ENCODE results near the gene ADGRA3. TPM values are rescaled to one million over a fixed set of nuclear protein-coding genes. Genes with fewer than 3 reads are reported as not detected.

Gene ADGRA3
- total RNA-seq, 6 experiments from 2014 or later = 25.0 to 146 (median 60.2) TPM

DNA sequence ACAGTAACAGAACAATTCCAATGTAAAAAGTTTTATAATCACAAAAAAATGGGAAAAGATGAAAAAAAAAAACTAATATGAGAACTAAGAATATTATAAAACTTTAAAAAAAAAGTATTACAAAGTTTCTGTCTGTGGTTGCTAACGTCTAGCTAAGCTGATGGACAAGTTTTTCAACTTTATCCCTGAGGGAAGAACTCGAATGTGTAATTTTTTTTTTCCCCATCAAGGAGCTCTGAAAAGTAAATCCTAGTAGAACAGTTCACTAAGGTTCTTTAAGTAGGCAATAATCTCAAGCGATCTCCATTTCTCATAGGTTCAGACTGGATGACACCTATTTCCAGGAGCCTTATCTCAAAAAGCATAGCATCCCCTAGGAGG, 14.2 kb downstream of the ADGRA3 start:
- ATAC-seq (no peak), DNase-seq (no peak)
- intact Hi-C loops (cut with DNase I) = no loop called here
- TF ChIP-seq POLR2A (IDR thresholded peaks at IDR 0.05) = no peak
- TF ChIP-seq, protein P1, sequence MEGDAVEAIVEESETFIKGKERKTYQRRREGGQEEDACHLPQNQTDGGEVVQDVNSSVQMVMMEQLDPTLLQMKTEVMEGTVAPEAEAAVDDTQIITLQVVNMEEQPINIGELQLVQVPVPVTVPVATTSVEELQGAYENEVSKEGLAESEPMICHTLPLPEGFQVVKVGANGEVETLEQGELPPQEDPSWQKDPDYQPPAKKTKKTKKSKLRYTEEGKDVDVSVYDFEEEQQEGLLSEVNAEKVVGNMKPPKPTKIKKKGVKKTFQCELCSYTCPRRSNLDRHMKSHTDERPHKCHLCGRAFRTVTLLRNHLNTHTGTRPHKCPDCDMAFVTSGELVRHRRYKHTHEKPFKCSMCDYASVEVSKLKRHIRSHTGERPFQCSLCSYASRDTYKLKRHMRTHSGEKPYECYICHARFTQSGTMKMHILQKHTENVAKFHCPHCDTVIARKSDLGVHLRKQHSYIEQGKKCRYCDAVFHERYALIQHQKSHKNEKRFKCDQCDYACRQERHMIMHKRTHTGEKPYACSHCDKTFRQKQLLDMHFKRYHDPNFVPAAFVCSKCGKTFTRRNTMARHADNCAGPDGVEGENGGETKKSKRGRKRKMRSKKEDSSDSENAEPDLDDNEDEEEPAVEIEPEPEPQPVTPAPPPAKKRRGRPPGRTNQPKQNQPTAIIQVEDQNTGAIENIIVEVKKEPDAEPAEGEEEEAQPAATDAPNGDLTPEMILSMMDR (IDR thresholded peaks at IDR 0.05) = no peak
- no peaks in the 10 kb centered on the region for H3K9me3 ChIP-seq
- no peak overlapping the region for H3K4me3 ChIP-seq
- H3K27ac ChIP-seq = no peak overlapping the region
- no peaks in the 10 kb centered on the region for H3K27me3 ChIP-seq
- H3K4me1 ChIP-seq = peaks cover 0 to 30% (median 13%) of the 10 kb centered on the region in 4 donors
- whole genome bisulfite sequencing (ENCODE audit: insufficient coverage, low coverage, low lambda C conversion rate, missing lambda C conversion rate) = 52% methylated on average over 3 of the region's 3 CpGs
- H3K36me3 ChIP-seq = no peaks in the 10 kb centered on the region

DNA sequence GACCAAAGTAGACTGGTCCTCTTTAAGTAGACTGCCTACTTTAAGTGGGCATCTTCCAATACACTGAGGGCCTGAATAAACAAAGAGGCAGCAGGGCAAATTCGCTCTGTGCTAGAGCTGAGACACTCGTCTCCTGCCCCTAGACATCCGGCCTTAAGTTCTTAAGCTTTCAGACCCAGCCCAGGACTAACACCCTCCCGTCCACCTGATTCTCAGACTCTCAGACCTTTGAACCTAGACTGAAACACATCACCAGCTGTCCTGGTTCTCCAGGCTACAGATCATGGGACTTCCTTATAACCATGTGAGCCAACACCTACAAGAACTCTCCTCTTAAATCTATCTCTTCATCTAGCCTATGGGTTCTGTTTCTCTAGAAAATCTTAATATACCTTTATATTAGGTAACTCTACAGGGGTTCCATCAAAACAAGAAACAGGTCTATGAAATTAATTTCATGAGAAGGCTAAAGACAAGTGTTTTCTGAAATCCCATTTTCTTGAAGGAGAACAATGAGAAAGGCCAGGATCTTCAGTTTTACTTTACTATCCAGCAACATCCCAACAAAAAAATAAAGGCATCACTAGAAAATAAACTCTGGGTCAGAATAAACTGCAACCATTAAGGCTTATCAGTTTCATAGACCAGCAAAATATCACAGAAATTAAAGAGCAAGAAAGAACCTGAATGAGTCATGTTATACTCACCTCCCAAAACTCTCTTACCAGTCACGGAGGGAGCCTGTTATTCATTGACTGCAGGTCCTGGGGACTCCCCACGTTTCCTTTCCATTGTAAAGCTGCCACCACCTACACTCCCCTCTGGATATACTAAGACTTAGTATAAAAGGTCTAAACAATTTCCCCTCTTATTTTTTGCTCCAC, 14.8 kb downstream of the ADGRA3 start:
- H3K4me3 ChIP-seq = no peak overlapping the region
- intact Hi-C loops (cut with DNase I) = no loop called here
- TF ChIP-seq, protein P1 (IDR thresholded peaks at IDR 0.05) = no peak
- no peak for TF ChIP-seq POLR2A (IDR thresholded peaks at IDR 0.05)
- no peaks in the 10 kb centered on the region for H3K9me3 ChIP-seq
- no peaks in the 10 kb centered on the region for H3K36me3 ChIP-seq
- peaks cover 0 to 23% (median 10%) of the 10 kb centered on the region in 4 donors for H3K4me1 ChIP-seq
- WGBS (ENCODE audit: insufficient coverage, low coverage, low lambda C conversion rate, missing lambda C conversion rate) = 31% methylated on average over 4 of the region's 6 CpGs
- DNase-seq (no peak), ATAC-seq (peak; percentile 74 to 83 (median 82))
- no peaks in the 10 kb centered on the region for H3K27me3 ChIP-seq
- H3K27ac ChIP-seq = peak overlapping the region; percentile 42 to 73 (median 56)

DNA sequence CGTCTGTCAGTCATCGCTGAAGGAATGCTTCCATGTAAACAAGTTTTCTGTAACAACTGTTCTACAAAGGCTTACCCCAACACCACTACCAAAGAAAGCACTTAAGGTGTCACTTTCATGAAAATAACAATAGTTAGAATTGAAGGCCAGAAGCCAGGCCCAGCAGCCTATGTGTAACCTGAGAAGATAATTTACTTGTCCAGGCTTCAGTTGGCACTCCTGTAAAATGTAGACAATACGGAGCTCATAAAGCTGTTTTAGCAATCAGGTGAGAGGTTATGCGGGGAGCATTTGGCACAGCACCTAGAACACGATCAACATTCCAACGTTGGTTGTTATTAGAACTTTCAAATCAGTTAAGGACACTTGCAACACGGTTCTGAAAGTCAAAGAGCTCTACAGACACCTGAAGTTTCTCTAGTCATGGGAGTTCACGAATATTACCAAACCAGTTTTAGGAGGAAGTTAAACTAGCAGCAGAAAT, 15.7 kb downstream of the ADGRA3 start:
- TF ChIP-seq POLR2A (IDR thresholded peaks at IDR 0.05) = no peak
- TF ChIP-seq, protein P1 (IDR thresholded peaks at IDR 0.05) = no peak
- WGBS (ENCODE audit: insufficient coverage, low coverage, low lambda C conversion rate, missing lambda C conversion rate) = 38% methylated on average over 8 of the region's 8 CpGs
- no peak overlapping the region for H3K4me3 ChIP-seq
- ATAC-seq = peak; percentile 71 to 85 (median 83)
- no peaks in the 10 kb centered on the region for H3K9me3 ChIP-seq
- H3K4me1 ChIP-seq = peaks cover 0 to 18% (median 9%) of the 10 kb centered on the region in 4 donors
- DNase-seq = peak in 1 of 3 donors; percentile 62
- intact Hi-C loops (cut with DNase I) = no loop called here
- no peaks in the 10 kb centered on the region for H3K27me3 ChIP-seq
- peak overlapping the region; percentile 42 to 73 (median 56) for H3K27ac ChIP-seq
- H3K36me3 ChIP-seq = no peaks in the 10 kb centered on the region

DNA sequence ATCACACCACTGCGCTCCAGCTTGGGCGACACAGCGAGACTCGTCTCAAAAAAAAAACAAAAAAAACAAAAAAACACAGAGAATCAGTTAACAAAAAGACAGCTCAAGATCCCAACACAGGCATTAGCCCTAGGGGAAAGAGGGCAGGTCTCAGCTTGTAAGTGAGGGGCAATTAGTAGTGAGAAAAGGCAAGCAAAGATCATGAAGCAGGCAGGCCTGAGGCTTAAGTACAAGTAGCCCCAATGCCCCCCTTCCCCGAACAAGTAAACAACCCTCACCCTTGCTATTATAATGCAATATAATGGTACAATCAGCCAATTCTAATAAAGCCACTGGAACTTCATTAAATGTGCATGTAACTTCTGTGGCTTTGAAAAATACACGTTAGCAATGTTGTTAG, 17.0 kb downstream of the ADGRA3 start:
- H3K9me3 ChIP-seq = no peaks in the 10 kb centered on the region
- peaks cover 0 to 18% (median 7%) of the 10 kb centered on the region in 4 donors for H3K4me1 ChIP-seq
- DNase-seq (no peak), ATAC-seq (no peak)
- 84% methylated on average over 6 of the region's 6 CpGs for WGBS (ENCODE audit: insufficient coverage, low coverage, low lambda C conversion rate, missing lambda C conversion rate)
- H3K36me3 ChIP-seq = no peaks in the 10 kb centered on the region
- no peaks in the 10 kb centered on the region for H3K27me3 ChIP-seq
- no peak overlapping the region for H3K4me3 ChIP-seq
- TF ChIP-seq POLR2A (IDR thresholded peaks at IDR 0.05) = no peak
- TF ChIP-seq, protein P1 (IDR thresholded peaks at IDR 0.05) = no peak
- intact Hi-C loops (cut with DNase I) = no loop called here
- H3K27ac ChIP-seq = no peak overlapping the region
